ENCODE results near the gene NTM.

The NTM gene

GRCh38 chr11:131800452-131800851 lies 430.0 kb downstream of the NTM start:
- TF ChIP-seq CTCF (IDR thresholded peaks at IDR 0.05; ENCODE audit: insufficient read depth, low read depth, low read length, missing control alignments) = no peak
- no peak for DNase-seq (ENCODE audit: low read depth)

GRCh38 chr11:131802440-131803115 lies 432.2 kb downstream of the NTM start:
- no peak for DNase-seq (ENCODE audit: low read depth)
- no peak overlapping the region for H3K4me3 ChIP-seq (ENCODE audit: low read depth, low read length)
- no peak for TF ChIP-seq CTCF (IDR thresholded peaks at IDR 0.05; ENCODE audit: insufficient read depth, low read depth, low read length, missing control alignments)

More at GRCh38 chr11:131800452-131800851, 430.0 kb downstream of the NTM start:
- H3K4me3 ChIP-seq (ENCODE audit: low read depth, low read length) = no peak overlapping the region

GRCh38 chr11:131807876-131808275 lies 437.5 kb downstream of the NTM start:
- no peak overlapping the region for H3K4me3 ChIP-seq (ENCODE audit: low read depth, low read length)
- no peak for DNase-seq (ENCODE audit: low read depth)
- no peak for TF ChIP-seq CTCF (IDR thresholded peaks at IDR 0.05; ENCODE audit: insufficient read depth, low read depth, low read length, missing control alignments)

GRCh38 chr11:131808470-131808869 lies 438.1 kb downstream of the NTM start:
- no peak for TF ChIP-seq CTCF (IDR thresholded peaks at IDR 0.05; ENCODE audit: insufficient read depth, low read depth, low read length, missing control alignments)
- DNase-seq (ENCODE audit: low read depth) = no peak
- no peak overlapping the region for H3K4me3 ChIP-seq (ENCODE audit: low read depth, low read length)

GRCh38 chr11:131809203-131809918 lies 438.9 kb downstream of the NTM start:
- TF ChIP-seq CTCF (IDR thresholded peaks at IDR 0.05; ENCODE audit: insufficient read depth, low read depth, low read length, missing control alignments) = no peak
- no peak overlapping the region for H3K4me3 ChIP-seq (ENCODE audit: low read depth, low read length)
- no peak for DNase-seq (ENCODE audit: low read depth)

GRCh38 chr11:131810541-131810940 lies 440.1 kb downstream of the NTM start:
- no peak for DNase-seq (ENCODE audit: low read depth)
- no peak overlapping the region for H3K4me3 ChIP-seq (ENCODE audit: low read depth, low read length)
- no peak for TF ChIP-seq CTCF (IDR thresholded peaks at IDR 0.05; ENCODE audit: insufficient read depth, low read depth, low read length, missing control alignments)

Data from GM12865 (cell line).